WTC11 (cell line): ENCODE data around the gene IFT88.

Experiments
- AFF4 ChIP-seq: sonication (generic); formaldehyde crosslinking; IDR thresholded peaks from 2 replicates; pipeline ENCODE4 v1.8.1; 2023; ENCODE audit warnings: mild to moderate bottlenecking, missing genetic modification reagents, borderline replicate concordance
- ATF1 ChIP-seq: sonication (generic); formaldehyde crosslinking; IDR thresholded peaks from 2 replicates; pipeline ENCODE4 v1.8.1; 2023; ENCODE audit warnings: mild to moderate bottlenecking, moderate library complexity, missing genetic modification reagents
- CREM ChIP-seq: sonication (generic); formaldehyde crosslinking; IDR thresholded peaks from 2 replicates; pipeline ENCODE4 v1.8.1; 2022; ENCODE audit warnings: mild to moderate bottlenecking, missing genetic modification reagents, moderate library complexity
- CTCF ChIP-seq: fragments of 200-600 bp; IDR thresholded peaks from 2 replicates; pipeline ENCODE4 v1.8.0; 2022; ENCODE audit warnings: antibody characterized with exemption
- GABPB1 ChIP-seq: sonication (generic); formaldehyde crosslinking; IDR thresholded peaks from 2 replicates; pipeline ENCODE4 v1.8.1; 2023; ENCODE audit warnings: mild to moderate bottlenecking, missing genetic modification reagents
- MAX ChIP-seq: sonication (generic); formaldehyde crosslinking; IDR thresholded peaks from 2 replicates; pipeline ENCODE4 v1.8.0; 2022; ENCODE audit warnings: mild to moderate bottlenecking, missing genetic modification reagents
- MXD4 ChIP-seq: fragments of 250-450 bp; sonication (Bioruptor Pico); IDR thresholded peaks from 2 replicates; pipeline ENCODE4 v1.8.0; 2021; ENCODE audit warnings: mild to moderate bottlenecking, moderate library complexity, borderline replicate concordance
- SMAD4 ChIP-seq: sonication (generic); formaldehyde crosslinking; IDR thresholded peaks from 2 replicates; pipeline ENCODE4 v1.8.0; 2022; ENCODE audit warnings: mild to moderate bottlenecking, missing genetic modification reagents
- STAT6 ChIP-seq: sonication (generic); formaldehyde crosslinking; conservative IDR thresholded peaks from 2 replicates; pipeline ENCODE4 v1.8.1; 2023; ENCODE audit warnings: mild to moderate bottlenecking, low read depth, missing genetic modification reagents, moderate library complexity
- TP53 ChIP-seq: sonication (generic); formaldehyde crosslinking; IDR thresholded peaks from 2 replicates; pipeline ENCODE4 v1.8.1; 2023; ENCODE audit warnings: mild to moderate bottlenecking, missing genetic modification reagents
- USF2 ChIP-seq: sonication (generic); formaldehyde crosslinking; IDR thresholded peaks from 2 replicates; pipeline ENCODE4 v1.8.1; 2023; ENCODE audit warnings: mild to moderate bottlenecking, missing genetic modification reagents, moderate library complexity
- ZNF423 ChIP-seq: fragments of 250-450 bp; sonication (Bioruptor Pico); IDR thresholded peaks from 2 replicates; pipeline ENCODE4 v2.1.2; 2022; ENCODE audit warnings: mild to moderate bottlenecking, moderate library complexity
- ZSCAN18 ChIP-seq: fragments of 250-450 bp; sonication (Bioruptor Pico); IDR thresholded peaks from 2 replicates; pipeline ENCODE4 v2.1.2; 2022; ENCODE audit warnings: mild to moderate bottlenecking, moderate library complexity

- TF ChIP-seq CTCF (no peak), TP53 (no peak), CREM (CRISPR knock-in tag) (no peak), ATF1 (no peak), ZNF423 (CRISPR knock-in tag) (no peak), MXD4 (CRISPR knock-in tag) (no peak), MAX (CRISPR knock-in tag) (no peak), AFF4 (CRISPR knock-in tag) (no peak), STAT6 (CRISPR knock-in tag) (no peak), ZSCAN18 (CRISPR knock-in tag) (no peak), SMAD4 (CRISPR knock-in tag) (no peak), USF2 (CRISPR knock-in tag) (no peak), GABPB1 (no peak)
These were observed 152.8 kb downstream of the IFT88 start for GRCh38 chr13:20719783-20720182.
